WTC11 (cell line): ENCODE measurements around the gene PDE6B. TPM values are rescaled to one million over a fixed set of nuclear protein-coding genes. Genes with fewer than 3 reads are reported as not detected.
"Not testable (repeated sequence)": the region's sequence is repeated elsewhere in the genome, so short reads cannot be mapped to it uniquely, and the experiment has no call there.

Experiments
- ATAC-seq: fragments of 200-7000 bp; cut with Tn5 transposase; 2 replicates; pipeline ENCODE4 v1.10.0; 2021; ENCODE audit warnings: mild to moderate bottlenecking, moderate library complexity
- CTCF ChIA-PET: fragments of 300-600 bp; sonication (Branson Sonifier 250); formaldehyde crosslinking; loops from one replicate; lab custom pipeline; 2021; ENCODE audit warnings: antibody characterized with exemption; lab: Charles Lee
- POLR2A ChIA-PET: fragments of 350-600 bp; sonication (Branson Sonifier 250); formaldehyde crosslinking; loops from one replicate; lab custom pipeline; 2021; ENCODE audit warnings: antibody characterized with exemption; lab: Charles Lee
- DNase-seq: peaks from one replicate; pipeline ENCODE4 v3.0.0; 2021; ENCODE audit warnings: low spot score
- H3K27ac Mint-ChIP-seq: 2 replicates; pipeline ENCODE4 v1.8.0; 2021; ENCODE audit warnings: mixed read lengths
- H3K27me3 Mint-ChIP-seq: 2 replicates; pipeline ENCODE4 v1.8.0; 2021; ENCODE audit warnings: low read depth, mild to moderate bottlenecking, moderate library complexity, mixed read lengths
- H3K36me3 Mint-ChIP-seq: 2 replicates; pipeline ENCODE4 v1.8.0; 2021; ENCODE audit warnings: mixed read lengths
- H3K4me1 Mint-ChIP-seq: 2 replicates; pipeline ENCODE4 v1.8.0; 2022; ENCODE audit warnings: mixed read lengths
- H3K4me3 Mint-ChIP-seq: 2 replicates; pipeline ENCODE4 v1.8.0; 2021; ENCODE audit warnings: mild to moderate bottlenecking, moderate library complexity, mixed read lengths
- H3K9me3 Mint-ChIP-seq: 2 replicates; pipeline ENCODE4 v1.8.0; 2021; ENCODE audit warnings: mixed read lengths
- E2F5 ChIP-seq: sonication (generic); formaldehyde crosslinking; IDR thresholded peaks from 2 replicates; pipeline ENCODE4 v1.8.1; 2022; ENCODE audit warnings: mild to moderate bottlenecking, moderate library complexity, missing genetic modification reagents
- ERG ChIP-seq: fragments of 250-450 bp; sonication (Bioruptor Pico); IDR thresholded peaks from 2 replicates; pipeline ENCODE4 v1.8.0; 2021; ENCODE audit warnings: mild to moderate bottlenecking
- FOXP4 ChIP-seq: sonication (generic); formaldehyde crosslinking; IDR thresholded peaks from 2 replicates; pipeline ENCODE4 v1.8.0; 2022; ENCODE audit warnings: mild to moderate bottlenecking, missing genetic modification reagents
- MAX ChIP-seq: sonication (generic); formaldehyde crosslinking; IDR thresholded peaks from 2 replicates; pipeline ENCODE4 v1.8.0; 2022; ENCODE audit warnings: mild to moderate bottlenecking, missing genetic modification reagents
- MXD4 ChIP-seq: fragments of 250-450 bp; sonication (Bioruptor Pico); IDR thresholded peaks from 2 replicates; pipeline ENCODE4 v1.8.0; 2021; ENCODE audit warnings: mild to moderate bottlenecking, moderate library complexity, borderline replicate concordance
- MYBL2 ChIP-seq: sonication (generic); formaldehyde crosslinking; IDR thresholded peaks from 2 replicates; pipeline ENCODE4 v1.8.1; 2023; ENCODE audit warnings: mild to moderate bottlenecking, moderate library complexity, missing genetic modification reagents
- SOX15 ChIP-seq: fragments of 250-450 bp; sonication (Bioruptor Pico); IDR thresholded peaks from 2 replicates; pipeline ENCODE4 v1.9.0; 2021; ENCODE audit warnings: mild to moderate bottlenecking
- SP1 ChIP-seq: sonication (generic); formaldehyde crosslinking; conservative IDR thresholded peaks from 2 replicates; pipeline ENCODE4 v1.8.1; 2022; ENCODE audit warnings: missing genetic modification reagents
- ZNF263 ChIP-seq: sonication (generic); formaldehyde crosslinking; IDR thresholded peaks from 2 replicates; pipeline ENCODE4 v1.8.1; 2022; ENCODE audit warnings: low read depth, mild to moderate bottlenecking, moderate library complexity, missing genetic modification reagents
- total RNA-seq: library from RNA; stranded (reverse); gene quantifications from 3 replicates; pipeline ENCODE4 v1.2.3, GENCODE V29; 2021
- TF ChIP-seq, protein P1 (sequence below): sonication (generic); formaldehyde crosslinking; IDR thresholded peaks from 2 replicates; pipeline ENCODE4 v1.8.1; 2023; ENCODE audit warnings: mild to moderate bottlenecking, missing genetic modification reagents, moderate library complexity
- TF ChIP-seq, protein P2 (sequence below): fragments of 250-450 bp; sonication (Bioruptor Pico); IDR thresholded peaks from 2 replicates; pipeline ENCODE4 v1.9.0; 2021; ENCODE audit warnings: mild to moderate bottlenecking
- TF ChIP-seq, protein P3 (sequence below): fragments of 250-450 bp; sonication (Bioruptor Pico); IDR thresholded peaks from 2 replicates; pipeline ENCODE4 v2.1.2; 2022; ENCODE audit warnings: mild to moderate bottlenecking, moderate library complexity

Gene PDE6B
- total RNA-seq, 1 experiment from 2014 or later, result 7.1 TPM

DNA sequence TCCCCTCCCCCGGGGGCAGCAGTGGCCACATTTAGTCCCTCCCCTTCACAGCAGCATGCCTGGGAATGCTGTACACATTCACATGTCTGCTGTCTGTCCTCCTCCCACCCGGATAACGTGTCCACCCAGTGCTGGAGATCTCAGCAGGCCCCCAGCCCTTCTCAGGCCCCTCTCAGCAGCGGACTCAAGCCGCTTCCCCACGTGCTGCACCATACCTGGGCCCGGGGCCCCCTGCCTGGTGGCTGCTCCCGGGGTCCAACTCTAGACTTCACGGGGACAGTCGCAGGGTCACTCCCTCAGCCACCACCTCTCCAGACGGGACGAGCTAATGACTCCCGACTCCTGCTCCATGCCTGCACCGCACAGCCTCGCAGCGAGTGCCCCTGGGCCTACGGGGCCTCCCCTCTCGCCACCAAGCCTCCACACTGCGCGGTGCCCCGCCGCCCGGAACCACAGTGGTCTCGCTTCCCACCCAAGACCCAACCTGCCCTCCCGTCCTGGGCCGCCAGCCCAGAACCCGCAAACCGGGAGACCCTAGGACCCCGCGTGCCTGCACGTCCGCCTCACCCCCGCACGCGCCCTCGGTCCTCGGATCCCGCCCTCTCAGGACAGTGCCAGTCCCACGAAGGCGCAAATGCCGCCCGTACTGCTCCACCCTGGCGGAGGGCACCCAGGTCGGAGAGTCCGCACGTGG, 79.0 kb downstream of the PDE6B start:
- Mint-ChIP-seq H3K27me3 (peaks cover 20% of the 10 kb centered on the region), H3K4me3 (no peak overlapping the region), H3K9me3 (peaks cover 5% of the 10 kb centered on the region), H3K36me3 (peaks cover 8% of the 10 kb centered on the region)
- ATAC-seq, result no peak
- no peak for DNase-seq
- CTCF ChIA-PET, result interaction anchor here (1.6 kb wide), 1 partner anchor 21 kb away, joined by 13 read pairs; no protein-coding TSS in a partner anchor
- TF ChIP-seq, protein P1, sequence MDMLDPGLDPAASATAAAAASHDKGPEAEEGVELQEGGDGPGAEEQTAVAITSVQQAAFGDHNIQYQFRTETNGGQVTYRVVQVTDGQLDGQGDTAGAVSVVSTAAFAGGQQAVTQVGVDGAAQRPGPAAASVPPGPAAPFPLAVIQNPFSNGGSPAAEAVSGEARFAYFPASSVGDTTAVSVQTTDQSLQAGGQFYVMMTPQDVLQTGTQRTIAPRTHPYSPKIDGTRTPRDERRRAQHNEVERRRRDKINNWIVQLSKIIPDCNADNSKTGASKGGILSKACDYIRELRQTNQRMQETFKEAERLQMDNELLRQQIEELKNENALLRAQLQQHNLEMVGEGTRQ, result no peak
- no peak for TF ChIP-seq ZNF263
- no peak for TF ChIP-seq SOX15
- no peak for TF ChIP-seq MAX
- TF ChIP-seq, all 79 proteins: peak for 0
- Mint-ChIP-seq H3K27ac (no peak overlapping the region), H3K4me1 (peaks cover 9% of the 10 kb centered on the region; the same call in 1 of the 2 replicates)
- POLR2A ChIA-PET, result no interaction called here

GRCh38 chr4:704971-705277, 79.6 kb downstream of the PDE6B start:
- H3K9me3 Mint-ChIP-seq, result peaks cover 11% of the 10 kb centered on the region
- CTCF ChIA-PET, result interaction anchor here (0.5 to 1.0 kb wide), 4 partner anchors 20 to 807 kb away, joined by 3 to 14 read pairs (median 4); no protein-coding TSS in a partner anchor
- peak overlapping the region; percentile 68; the same call in 1 of the 2 replicates for H3K4me3 Mint-ChIP-seq
- H3K36me3 Mint-ChIP-seq, result peaks cover 14% of the 10 kb centered on the region
- H3K4me1 Mint-ChIP-seq, result peaks cover 10% of the 10 kb centered on the region; the same call in 1 of the 2 replicates
- TF ChIP-seq ERG (CRISPR knock-in tag), result no peak
- no peak overlapping the region for H3K27ac Mint-ChIP-seq
- POLR2A ChIA-PET, result no interaction called here
- DNase-seq (no peak), ATAC-seq (no peak)
- peaks cover 20% of the 10 kb centered on the region for H3K27me3 Mint-ChIP-seq

DNA sequence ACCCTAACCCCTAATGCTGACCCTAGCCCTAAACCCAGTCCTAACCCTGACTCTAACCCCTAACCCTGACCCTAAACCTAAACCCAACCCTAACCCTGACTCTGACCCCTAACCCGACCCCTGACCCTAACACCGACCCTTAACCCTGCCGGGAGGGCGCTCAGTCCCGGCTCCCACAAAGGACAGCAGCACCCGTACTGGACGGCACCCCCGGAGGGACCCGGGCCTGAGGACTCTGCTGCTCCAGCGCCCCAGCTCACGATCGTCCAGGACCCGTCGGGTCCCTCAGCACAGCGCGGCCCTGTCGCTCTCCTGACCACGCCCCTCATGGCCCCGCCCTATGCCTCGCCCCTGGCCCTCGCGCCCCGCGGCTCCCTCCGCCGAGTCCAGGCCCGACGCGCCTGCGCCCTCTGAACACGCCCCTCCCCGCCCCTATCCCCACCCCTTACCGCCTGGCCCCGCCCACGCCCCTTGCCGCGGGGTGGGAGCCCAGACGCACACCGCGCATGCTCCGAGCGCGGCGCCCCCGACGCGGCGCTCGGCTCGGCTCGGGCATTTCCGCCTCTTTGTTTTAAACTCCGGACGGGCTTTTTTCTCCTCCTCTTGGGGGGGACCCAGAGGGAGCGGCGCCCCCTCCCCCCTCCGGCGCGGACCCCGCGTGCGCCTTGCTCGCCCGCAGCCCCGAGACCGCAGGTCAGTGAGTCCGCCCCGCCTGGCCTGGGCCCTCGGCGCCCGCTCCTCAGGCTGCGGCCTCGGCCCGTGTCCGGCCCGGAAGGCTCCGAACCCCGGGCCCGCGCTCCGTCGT, 80.1 kb downstream of the PDE6B start, which contains the start of gene PCGF3:
TSS of gene PCGF3 (plus strand) at position 555 of the 805 bp plus-strand sequence. CDS start 27,849 bp downstream, outside the sequence.
- peak within 1 kb of the TSS; percentile 68 for H3K4me3 Mint-ChIP-seq
- H3K27ac Mint-ChIP-seq, result no peak within 1 kb of the TSS
- ChIA-PET POLR2A (no interaction called here), CTCF (interaction anchor here (0.5 to 1.0 kb wide), 4 partner anchors 21 to 806 kb away, joined by 3 to 14 read pairs (median 4); no protein-coding TSS in a partner anchor)
- peaks cover 11% of the 10 kb centered on the region for H3K9me3 Mint-ChIP-seq
- peaks cover 10% of the 10 kb centered on the region; the same call in 1 of the 2 replicates for H3K4me1 Mint-ChIP-seq
- peak; percentile 99 for DNase-seq
- peak; percentile 97 for ATAC-seq
- peaks cover 20% of the 10 kb centered on the region for H3K36me3 Mint-ChIP-seq
- peaks cover 18% of the 10 kb centered on the region for H3K27me3 Mint-ChIP-seq
- TF ChIP-seq FOXP4, result 0 out of 2 replicates have a peak, but pooled peaks have one; percentile 60
- no peak for TF ChIP-seq SOX15
- no peak for TF ChIP-seq MXD4 (CRISPR knock-in tag)
- TF ChIP-seq, protein P2, sequence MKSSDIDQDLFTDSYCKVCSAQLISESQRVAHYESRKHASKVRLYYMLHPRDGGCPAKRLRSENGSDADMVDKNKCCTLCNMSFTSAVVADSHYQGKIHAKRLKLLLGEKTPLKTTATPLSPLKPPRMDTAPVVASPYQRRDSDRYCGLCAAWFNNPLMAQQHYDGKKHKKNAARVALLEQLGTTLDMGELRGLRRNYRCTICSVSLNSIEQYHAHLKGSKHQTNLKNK, result no peak
- TF ChIP-seq SP1 (CRISPR knock-in tag), result 0 out of 2 replicates have a peak, but pooled peaks have one; percentile 42
- TF ChIP-seq, protein P3, sequence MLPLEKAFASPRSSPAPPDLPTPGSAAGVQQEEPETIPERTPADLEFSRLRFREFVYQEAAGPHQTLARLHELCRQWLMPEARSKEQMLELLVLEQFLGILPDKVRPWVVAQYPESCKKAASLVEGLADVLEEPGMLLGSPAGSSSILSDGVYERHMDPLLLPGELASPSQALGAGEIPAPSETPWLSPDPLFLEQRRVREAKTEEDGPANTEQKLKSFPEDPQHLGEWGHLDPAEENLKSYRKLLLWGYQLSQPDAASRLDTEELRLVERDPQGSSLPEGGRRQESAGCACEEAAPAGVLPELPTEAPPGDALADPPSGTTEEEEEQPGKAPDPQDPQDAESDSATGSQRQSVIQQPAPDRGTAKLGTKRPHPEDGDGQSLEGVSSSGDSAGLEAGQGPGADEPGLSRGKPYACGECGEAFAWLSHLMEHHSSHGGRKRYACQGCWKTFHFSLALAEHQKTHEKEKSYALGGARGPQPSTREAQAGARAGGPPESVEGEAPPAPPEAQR, result no peak
- TF ChIP-seq E2F5, result no peak
- no peak for TF ChIP-seq MYBL2 (CRISPR knock-in tag)
- TF ChIP-seq, all 79 proteins: peak for 2

DNA sequence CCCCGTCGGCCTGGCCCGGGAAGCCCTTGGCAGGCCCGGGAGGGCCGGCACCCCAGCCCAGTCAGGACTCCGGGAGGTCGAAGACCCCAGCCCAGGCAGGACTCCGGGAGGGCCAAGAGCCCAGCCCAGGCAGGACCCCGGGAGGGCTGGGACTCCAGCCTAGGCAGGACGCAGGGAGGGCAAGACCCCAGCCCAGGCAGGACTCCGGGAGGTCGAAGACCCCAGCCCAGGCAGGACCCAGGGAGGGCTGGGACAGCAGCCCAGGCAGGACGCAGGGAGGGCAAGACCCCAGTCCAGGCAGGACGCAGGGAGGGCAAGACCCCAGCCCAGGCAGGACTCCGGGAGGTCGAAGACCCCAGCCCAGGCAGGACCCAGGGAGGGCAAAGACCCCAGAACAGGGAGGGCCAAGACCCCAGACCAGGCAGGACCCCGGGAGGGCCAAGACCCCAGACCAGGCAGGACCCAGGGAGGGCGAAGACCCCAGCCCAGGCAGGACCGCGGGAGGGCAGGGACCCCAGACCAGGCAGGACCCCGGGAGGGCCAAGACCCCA, 80.8 kb downstream of the PDE6B start:
- POLR2A ChIA-PET, ATAC-seq, H3K27ac Mint-ChIP-seq, CTCF ChIA-PET, H3K4me1 Mint-ChIP-seq, DNase-seq: not testable (repeated sequence)
- Mint-ChIP-seq H3K36me3 (peaks cover 24% of the 10 kb centered on the region), H3K9me3 (peaks cover 11% of the 10 kb centered on the region), H3K27me3 (peaks cover 16% of the 10 kb centered on the region), H3K4me3 (0 out of 2 replicates have a peak overlapping the region, but pooled peaks have one; percentile 10)
